GM12801 (cell line): ENCODE data around the gene BRF1.

Experiments
- TF ChIP-seq, protein P1 (sequence below): IDR thresholded peaks from one replicate; pipeline ENCODE4 v1.5.1; 2011; ENCODE audit warnings: control low read depth; ENCODE audit not compliant: insufficient read length; ENCODE audit errors: extremely low read depth

The BRF1 gene

DNA sequence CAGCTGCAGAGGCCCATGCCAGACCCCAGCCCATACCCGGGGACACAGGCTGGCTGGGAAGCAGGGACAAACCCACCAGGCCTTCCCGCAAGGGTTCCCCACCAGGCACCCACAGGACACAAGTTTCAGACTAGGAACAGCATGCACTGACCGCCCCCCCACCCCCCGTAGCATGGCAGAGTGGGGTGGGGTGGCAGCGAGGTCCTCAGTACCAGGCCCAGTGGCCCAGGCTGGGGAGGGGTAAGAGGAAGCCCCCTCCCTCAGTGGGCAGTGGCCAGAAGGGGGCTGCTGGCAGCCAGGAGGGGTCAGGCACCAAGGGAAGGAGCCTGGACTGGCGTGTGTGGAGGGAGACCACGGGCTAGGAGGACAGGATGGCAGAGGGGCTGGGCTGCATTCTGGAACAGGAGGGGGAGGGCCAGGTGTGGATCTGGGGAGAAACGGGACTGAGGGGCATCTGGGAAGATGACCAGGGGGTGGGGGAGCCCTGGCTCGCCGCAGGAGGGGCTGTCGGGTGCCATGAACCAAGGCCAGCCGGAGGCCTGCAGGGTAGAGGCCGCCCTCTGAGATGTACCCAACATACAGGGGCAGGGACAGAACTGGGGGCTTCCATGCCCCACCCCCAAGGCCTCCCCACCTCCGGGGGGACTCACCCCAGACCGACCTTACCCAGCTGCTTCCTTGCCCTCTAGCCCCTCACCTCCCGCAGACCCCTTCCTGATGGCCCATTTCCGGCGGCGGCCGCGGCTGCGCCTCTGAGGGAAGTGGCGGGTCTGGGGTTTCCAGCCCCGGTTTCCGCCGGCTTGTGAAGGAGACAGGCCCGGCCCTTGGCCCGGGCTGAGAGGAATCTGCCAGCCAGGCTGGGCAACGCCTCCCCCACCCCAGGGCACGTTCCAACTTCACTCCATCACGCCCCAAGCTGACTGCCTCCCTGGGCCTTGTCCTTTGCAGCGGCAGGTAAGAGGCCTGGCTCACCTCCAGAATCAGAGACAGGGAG, 126.6 kb downstream of the BRF1 start:
- TF ChIP-seq, protein P1, sequence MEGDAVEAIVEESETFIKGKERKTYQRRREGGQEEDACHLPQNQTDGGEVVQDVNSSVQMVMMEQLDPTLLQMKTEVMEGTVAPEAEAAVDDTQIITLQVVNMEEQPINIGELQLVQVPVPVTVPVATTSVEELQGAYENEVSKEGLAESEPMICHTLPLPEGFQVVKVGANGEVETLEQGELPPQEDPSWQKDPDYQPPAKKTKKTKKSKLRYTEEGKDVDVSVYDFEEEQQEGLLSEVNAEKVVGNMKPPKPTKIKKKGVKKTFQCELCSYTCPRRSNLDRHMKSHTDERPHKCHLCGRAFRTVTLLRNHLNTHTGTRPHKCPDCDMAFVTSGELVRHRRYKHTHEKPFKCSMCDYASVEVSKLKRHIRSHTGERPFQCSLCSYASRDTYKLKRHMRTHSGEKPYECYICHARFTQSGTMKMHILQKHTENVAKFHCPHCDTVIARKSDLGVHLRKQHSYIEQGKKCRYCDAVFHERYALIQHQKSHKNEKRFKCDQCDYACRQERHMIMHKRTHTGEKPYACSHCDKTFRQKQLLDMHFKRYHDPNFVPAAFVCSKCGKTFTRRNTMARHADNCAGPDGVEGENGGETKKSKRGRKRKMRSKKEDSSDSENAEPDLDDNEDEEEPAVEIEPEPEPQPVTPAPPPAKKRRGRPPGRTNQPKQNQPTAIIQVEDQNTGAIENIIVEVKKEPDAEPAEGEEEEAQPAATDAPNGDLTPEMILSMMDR: no peak

DNA sequence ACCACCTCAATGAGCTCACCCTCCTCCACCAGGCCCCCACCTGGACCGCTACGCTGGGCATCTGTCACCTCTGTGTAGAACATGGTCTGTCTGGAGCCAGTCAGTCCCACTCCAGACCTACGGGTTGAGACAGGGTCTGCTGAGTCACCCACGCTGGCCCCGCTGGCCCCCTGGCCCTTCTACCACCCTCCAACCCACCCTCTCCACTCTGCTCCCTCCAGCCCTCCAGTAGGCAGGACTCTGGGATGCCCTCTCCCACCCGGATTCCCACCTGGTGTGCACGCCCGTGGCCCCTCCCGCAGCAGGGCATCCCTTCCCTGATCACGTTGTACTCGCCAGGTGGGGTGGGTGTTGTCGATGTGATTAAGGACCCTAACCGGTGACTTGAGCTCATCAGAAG, 127.7 kb downstream of the BRF1 start:
- TF ChIP-seq, protein P1: no peak

DNA sequence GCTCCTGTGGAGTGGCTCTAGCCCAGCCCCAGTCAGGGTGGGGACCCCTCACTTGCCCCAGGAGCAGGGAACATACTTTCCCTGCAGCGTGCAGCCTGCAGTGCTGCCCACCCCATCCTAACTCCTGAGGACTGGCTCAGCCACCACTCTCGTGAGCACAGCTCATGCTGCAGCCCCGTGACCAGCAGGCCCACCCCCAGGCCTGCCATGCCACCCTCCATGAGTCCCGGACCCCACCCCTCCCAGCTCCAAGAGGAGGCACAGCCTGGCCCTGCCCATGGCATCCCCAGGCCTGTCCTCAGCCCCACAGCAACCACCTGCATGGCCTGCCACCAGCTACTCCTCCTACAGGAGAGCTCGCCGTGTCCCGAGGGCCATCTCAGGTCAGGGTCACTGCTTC, 128.3 kb downstream of the BRF1 start:
- TF ChIP-seq, protein P1: no peak

DNA sequence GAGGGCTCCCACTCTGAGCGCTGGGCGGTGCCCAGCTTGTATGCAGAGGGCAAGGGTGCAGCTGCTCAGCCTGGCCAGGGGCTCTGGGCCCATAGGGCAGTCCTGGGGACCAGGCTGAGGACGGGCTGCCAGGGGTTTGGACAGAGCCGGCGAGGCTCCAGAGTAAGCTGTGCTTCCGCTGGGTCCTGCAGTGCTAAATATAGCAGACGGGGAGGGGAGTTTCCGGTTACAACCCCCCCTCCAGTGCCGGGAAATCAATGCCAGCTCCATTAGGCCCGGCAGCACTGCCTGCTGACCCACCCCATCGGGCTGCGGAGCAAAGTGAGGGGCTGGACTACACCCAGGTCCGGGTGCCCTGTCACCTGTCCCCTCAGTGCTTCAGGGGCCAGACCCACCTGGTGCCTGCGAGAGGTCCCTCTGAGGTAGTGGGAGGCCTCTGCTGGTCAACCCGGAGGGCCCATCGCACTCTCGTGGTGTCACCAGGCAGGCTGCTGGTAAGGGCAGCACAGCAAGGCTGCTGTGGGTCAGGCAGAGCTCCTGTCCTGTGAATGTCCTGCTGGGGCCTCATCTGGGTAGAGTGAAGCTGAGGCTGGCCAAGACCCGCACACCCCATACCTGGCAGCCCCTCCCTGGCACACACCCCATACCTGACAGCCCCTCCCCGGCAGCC, 129.7 kb downstream of the BRF1 start:
- TF ChIP-seq, protein P1: no peak

DNA sequence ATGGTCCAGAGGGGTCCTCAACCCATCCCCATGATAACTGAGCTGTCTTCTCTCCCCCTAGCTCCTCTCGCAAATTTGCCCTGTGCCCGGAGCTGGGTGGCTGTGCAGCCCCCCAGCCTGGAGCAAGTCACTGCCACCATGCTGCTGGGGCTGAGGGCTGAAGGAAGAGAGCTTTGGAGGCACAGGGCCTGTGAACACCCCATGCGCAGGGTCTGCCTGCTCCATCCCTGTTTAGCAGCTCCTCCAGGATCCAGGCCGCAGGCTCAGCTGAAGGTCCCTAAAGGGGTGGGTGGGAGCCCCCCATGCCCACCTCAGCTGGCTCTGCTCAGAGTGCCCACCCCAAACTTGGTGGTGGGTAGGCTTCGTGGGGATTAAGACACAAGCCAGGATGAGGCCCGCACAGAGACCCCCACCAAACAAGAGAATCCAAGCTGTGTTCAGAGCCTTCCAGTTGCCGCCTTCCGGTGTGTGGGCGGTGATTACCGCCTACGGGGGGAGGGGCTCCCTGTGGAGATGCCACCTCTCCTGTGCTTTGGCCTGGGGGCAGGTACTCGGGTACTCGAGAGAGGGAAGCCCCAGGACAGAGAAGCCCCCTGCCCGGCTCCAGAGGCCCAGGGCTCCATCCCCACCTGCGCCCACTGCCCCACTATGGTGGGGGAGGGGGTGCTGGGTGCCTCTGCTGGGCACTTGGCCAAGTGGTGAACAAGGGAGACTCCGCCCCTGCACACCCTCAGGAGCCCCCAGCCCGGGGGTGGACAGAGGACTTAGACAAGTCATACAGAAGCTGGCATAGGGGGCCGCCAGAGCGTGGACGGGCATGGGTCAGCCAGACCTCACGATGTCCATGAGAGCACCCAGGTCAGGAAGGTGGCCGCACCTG, 130.8 kb downstream of the BRF1 start:
- TF ChIP-seq, protein P1: no peak

DNA sequence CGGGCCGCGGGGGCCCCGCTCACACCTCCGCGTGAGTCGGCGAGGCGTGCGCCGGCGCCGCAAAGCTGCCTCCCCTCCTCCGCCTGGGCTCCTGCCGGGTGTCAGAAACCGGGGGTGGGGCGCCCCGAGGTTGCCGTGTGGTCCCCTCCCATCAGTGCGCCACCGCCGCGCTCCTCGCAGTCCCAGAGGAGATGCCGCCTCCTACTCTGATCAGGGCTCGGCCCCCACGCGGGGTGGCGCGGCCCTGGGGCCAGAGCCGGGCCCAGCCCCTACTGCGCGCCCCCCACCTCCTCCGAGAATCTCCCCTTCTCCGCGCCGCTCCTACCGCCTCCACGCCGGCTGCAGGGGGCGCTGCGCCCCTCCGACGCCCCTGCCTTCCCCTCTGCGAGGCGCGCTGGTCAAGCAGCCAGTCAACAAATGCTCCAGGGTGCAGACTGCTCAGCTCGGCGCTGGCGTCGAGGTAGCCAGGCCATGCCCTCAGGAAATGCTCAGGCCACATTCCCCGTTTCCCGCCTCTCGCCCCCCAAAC, 131.8 kb downstream of the BRF1 start:
- TF ChIP-seq, protein P1: no peak
